ENCODE measurements around the gene CERCAM. TPM values are rescaled to one million over a fixed set of nuclear protein-coding genes. Genes with fewer than 3 reads are reported as not detected.
"Not testable (repeated sequence)": the region's sequence is repeated elsewhere in the genome, so short reads cannot be mapped to it uniquely, and the experiment has no call there.

CERCAM gene
- total RNA-seq, 4 donors from 2014 or later = 4.5 to 19.7 (median 7.8) TPM

DNA sequence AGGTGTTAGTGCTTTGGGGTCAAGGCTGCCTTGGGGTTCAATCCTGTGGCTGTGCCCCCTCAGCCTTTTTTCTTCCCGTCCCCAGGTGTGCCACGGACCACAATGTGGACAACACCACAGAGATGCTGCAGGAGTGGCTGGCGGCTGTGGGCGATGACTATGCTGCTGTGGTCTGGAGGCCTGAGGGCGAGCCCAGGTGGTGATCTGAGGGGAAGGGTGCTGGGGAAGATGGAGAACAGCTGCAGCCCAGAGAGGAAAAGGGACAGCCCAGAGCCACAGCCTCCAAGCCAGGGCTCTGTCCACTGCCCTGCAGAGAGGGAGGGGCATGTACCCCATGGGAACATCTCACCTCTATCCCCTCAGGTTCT, 2.1 kb downstream of the CERCAM start:
- WGBS, 2 donors (ENCODE audit: low coverage in 1 of 2) = 74% methylated on average over 4 of the region's 5 CpGs; no CpG with 5 or more reads in 1 of the 2 donors
- in situ Hi-C loops (cut with MboI; ENCODE audit: low pct_ligation_motif_present in 1 of 4, low pct_unique_long_range_greater_than_20kb in 1 of 4, low sequenced_read_pairs in 3 of 4) = no loop called here
- Histone ChIP-seq H3K27ac (no peak overlapping the region), H3K9me3 (no peaks in the 10 kb centered on the region), H3K4me3 (no peak overlapping the region), H3K27me3 (peaks cover 33% of the 10 kb centered on the region), H3K4me1 (peaks cover 8 to 24% (median 16%) of the 10 kb centered on the region in 4 donors), H3K36me3 (no peaks in the 10 kb centered on the region)
- TF ChIP-seq EP300 (IDR thresholded peaks at IDR 0.05; ENCODE audit: low read depth) = no peak
- no peak for TF ChIP-seq POLR2A (IDR thresholded peaks at IDR 0.05)
- no peak for TF ChIP-seq CTCF (IDR thresholded peaks at IDR 0.05)
- TF ChIP-seq POLR2AphosphoS5 (IDR thresholded peaks at IDR 0.05) = no peak
- no peak for DNase-seq
- intact Hi-C loops (cut with DNase I; ENCODE audit: low total_unique reads) = no loop called here

DNA sequence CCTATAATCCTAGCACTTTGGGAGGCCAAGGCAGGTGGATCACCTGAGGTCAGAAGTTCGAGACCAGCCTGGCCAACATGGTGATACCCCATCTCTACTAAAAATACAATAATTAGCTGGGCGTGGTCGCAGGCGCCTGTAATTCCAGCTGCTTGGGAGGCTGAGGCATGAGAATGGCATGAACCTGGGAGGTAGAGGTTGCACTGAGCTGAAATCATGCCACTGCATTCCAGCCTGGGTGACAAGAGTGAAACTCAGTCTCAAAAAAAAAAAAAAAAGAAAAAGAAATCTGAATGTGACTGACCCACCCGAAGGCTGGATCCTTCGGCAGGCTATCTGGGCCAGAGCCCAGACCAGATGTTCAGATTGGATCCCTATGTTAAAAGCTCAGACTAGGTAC, 2.7 kb downstream of the CERCAM start:
- DNase-seq; intact Hi-C loops (cut with DNase I; ENCODE audit: low total_unique reads); H3K9me3 ChIP-seq; H3K27ac ChIP-seq; H3K36me3 ChIP-seq; in situ Hi-C loops (cut with MboI; ENCODE audit: low pct_ligation_motif_present in 1 of 4, low pct_unique_long_range_greater_than_20kb in 1 of 4, low sequenced_read_pairs in 3 of 4); H3K4me3 ChIP-seq: not testable (repeated sequence)
- WGBS, 2 donors (ENCODE audit: low coverage in 1 of 2) = 51 to 63% methylated on average over 5 to 6 of the region's 6 CpGs
- Histone ChIP-seq H3K27me3 (peaks cover 28% of the 10 kb centered on the region), H3K4me1 (peaks cover 8 to 24% (median 16%) of the 10 kb centered on the region in 4 donors)

DNA sequence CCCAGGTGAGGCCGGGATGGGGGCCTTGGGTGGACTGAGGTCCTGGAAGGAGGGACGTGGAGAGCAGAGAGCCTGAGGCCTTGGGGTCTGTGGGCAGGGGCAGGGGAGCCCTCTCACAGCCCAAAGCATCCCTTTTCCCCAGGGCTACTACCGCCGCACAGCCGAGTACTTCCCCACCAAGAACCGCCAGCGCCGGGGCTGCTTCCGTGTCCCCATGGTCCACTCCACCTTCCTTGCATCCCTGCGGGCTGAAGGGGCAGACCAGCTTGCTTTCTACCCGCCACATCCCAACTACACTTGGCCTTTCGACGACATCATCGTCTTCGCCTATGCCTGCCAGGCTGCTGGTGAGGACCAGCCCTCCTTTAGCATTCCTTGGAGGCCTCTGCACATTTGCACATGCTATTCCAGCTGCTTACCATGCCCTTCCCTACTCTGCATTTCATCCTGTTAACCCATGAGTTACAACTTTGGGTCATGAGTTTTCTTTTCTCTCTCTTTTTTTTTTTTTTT, 3.7 kb downstream of the CERCAM start:
- peaks cover 3 to 19% (median 11%) of the 10 kb centered on the region in 4 donors for H3K4me1 ChIP-seq
- no peaks in the 10 kb centered on the region for H3K36me3 ChIP-seq
- TF ChIP-seq EP300 (IDR thresholded peaks at IDR 0.05; ENCODE audit: low read depth) (no peak), POLR2A (IDR thresholded peaks at IDR 0.05) (no peak), CTCF (IDR thresholded peaks at IDR 0.05) (no peak), POLR2AphosphoS5 (IDR thresholded peaks at IDR 0.05) (no peak)
- WGBS, 2 donors (ENCODE audit: low coverage in 1 of 2) = 90% methylated on average over 15 of the region's 15 CpGs; no CpG with 5 or more reads in 1 of the 2 donors
- intact Hi-C loops (cut with DNase I; ENCODE audit: low total_unique reads) = no loop called here
- no peaks in the 10 kb centered on the region for H3K9me3 ChIP-seq
- peaks cover 18% of the 10 kb centered on the region for H3K27me3 ChIP-seq
- no peak overlapping the region for H3K27ac ChIP-seq
- in situ Hi-C loops (cut with MboI; ENCODE audit: low pct_ligation_motif_present in 1 of 4, low pct_unique_long_range_greater_than_20kb in 1 of 4, low sequenced_read_pairs in 3 of 4) = no loop called here
- no peak overlapping the region for H3K4me3 ChIP-seq
- DNase-seq = no peak

- H3K9me3 ChIP-seq = no peaks in the 10 kb centered on the region
- no peak for DNase-seq
- TF ChIP-seq EP300 (IDR thresholded peaks at IDR 0.05; ENCODE audit: low read depth) = no peak
- H3K27ac ChIP-seq = no peak overlapping the region
- intact Hi-C loops (cut with DNase I; ENCODE audit: low total_unique reads) (no loop called here), in situ Hi-C loops (cut with MboI; ENCODE audit: low pct_ligation_motif_present in 1 of 4, low pct_unique_long_range_greater_than_20kb in 1 of 4, low sequenced_read_pairs in 3 of 4) (no loop called here)
- no peaks in the 10 kb centered on the region for H3K36me3 ChIP-seq
- no peak overlapping the region for H3K4me3 ChIP-seq
- WGBS, 2 donors (ENCODE audit: low coverage in 1 of 2) = 73 to 81% methylated on average over 12 to 20 of the region's 22 CpGs
- H3K27me3 ChIP-seq = no peaks in the 10 kb centered on the region
- no peaks in the 10 kb centered on the region for H3K4me1 ChIP-seq
These were observed 8.2 kb downstream of the CERCAM start for GRCh38 chr9:128428644-128429512.

- Histone ChIP-seq H3K4me1 (no peaks in the 10 kb centered on the region), H3K4me3 (no peak overlapping the region), H3K36me3 (no peaks in the 10 kb centered on the region), H3K9me3 (no peaks in the 10 kb centered on the region), H3K27me3 (no peaks in the 10 kb centered on the region), H3K27ac (no peak overlapping the region)
- intact Hi-C loops (cut with DNase I; ENCODE audit: low total_unique reads) (no loop called here), in situ Hi-C loops (cut with MboI; ENCODE audit: low pct_ligation_motif_present in 1 of 4, low pct_unique_long_range_greater_than_20kb in 1 of 4, low sequenced_read_pairs in 3 of 4) (no loop called here)
- WGBS, 2 donors (ENCODE audit: low coverage in 1 of 2) = 90% methylated on average over 11 to 13 of the region's 13 CpGs
- no peak for TF ChIP-seq CTCF (IDR thresholded peaks at IDR 0.05)
- no peak for TF ChIP-seq POLR2A (IDR thresholded peaks at IDR 0.05)
- no peak for TF ChIP-seq POLR2AphosphoS5 (IDR thresholded peaks at IDR 0.05)
- no peak for TF ChIP-seq EP300 (IDR thresholded peaks at IDR 0.05; ENCODE audit: low read depth)
- no peak for DNase-seq
These were observed 8.9 kb downstream of the CERCAM start for GRCh38 chr9:128429513-128430086.
